GM19238 (cell line): Measurements from ENCODE around the gene LRRC10.

Experiments
- DNase-seq: peaks from one replicate; pipeline ENCODE4 v3.0.0; 2011; ENCODE audit warnings: low spot score; ENCODE audit not compliant: insufficient read length

The LRRC10 gene, protein sequence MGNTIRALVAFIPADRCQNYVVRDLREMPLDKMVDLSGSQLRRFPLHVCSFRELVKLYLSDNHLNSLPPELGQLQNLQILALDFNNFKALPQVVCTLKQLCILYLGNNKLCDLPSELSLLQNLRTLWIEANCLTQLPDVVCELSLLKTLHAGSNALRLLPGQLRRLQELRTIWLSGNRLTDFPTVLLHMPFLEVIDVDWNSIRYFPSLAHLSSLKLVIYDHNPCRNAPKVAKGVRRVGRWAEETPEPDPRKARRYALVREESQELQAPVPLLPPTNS

DNA sequence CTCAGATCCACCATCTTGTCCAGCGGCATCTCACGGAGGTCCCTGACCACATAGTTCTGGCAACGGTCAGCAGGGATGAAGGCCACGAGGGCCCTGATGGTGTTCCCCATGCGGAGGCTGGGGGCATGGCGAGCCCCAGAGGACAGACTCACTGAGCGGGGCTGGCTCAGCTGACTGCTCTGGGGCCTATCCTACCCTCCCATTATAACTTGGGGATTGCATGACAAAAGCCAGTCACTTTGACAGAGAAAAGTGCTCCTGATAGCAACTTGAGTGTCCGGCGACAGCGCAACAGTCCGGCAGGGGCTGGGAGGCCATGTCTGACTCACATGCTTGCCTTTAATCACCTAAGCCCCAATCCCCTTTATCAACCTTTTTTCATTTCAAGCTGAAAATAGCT is at the start of gene LRRC10:
Gene LRRC10, minus strand, starts transcription at position 179 of the 400 bp plus-strand sequence. Its CDS starts 69 bp downstream, at position 110.
- DNase-seq = no peak

- DNase-seq = no peak
These were observed 49.6 kb upstream of the LRRC10 start for GRCh38 chr12:69660164-69660863.

DNA sequence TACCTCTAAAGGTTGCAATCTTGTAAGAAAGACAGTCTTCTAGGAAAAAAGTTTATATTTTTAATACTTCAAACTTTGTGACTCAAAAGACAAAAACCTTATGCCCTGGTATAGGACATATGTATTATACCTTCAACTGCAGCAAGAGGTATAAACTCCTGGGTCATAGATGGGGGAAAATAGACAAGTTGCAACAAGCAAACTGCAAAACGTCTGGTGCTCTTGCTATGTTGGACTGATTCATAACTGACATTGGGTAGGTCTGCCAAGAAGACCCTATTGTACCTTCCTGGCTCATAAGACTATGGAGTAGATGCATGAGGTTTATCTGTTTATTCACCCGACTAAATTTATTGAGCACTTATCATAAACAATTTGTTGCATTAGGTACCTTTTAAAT is 47.5 kb upstream of the LRRC10 start:
- DNase-seq = no peak

DNA sequence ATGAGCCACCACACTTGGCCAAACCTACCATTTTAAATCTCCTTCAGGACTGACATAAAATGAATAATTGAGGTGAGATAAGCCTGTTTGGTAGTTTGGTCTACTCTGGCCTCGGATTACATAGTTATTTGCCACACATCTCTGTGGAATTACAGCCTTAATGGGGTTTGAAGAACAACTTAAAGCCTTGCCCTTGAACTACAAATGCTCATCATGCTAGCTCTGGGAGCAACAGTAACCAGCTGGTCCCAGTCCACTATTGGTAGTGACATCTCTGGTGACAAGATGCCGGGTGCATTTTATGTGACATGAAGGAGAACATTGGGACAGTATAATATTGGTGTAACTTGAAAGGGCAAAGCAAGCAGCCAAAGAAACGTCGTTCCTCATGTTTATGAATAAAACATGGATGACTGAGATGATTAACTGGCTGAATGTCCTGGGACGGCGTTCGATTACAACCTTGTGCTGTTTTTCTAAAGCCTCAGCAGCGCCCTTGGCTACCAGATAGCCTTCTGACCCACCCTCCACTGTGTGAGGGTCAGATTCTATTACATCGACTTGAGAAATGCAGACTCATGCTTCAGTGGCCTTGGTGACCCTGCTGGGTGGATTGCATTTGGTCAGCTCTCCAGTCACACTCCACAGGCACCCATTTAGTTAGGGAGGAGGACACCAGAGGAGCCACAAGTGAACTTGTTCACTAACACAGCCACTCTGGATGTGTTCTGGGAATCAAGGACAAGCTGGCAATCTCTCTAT is 46.9 kb upstream of the LRRC10 start:
- no peak for DNase-seq

DNA sequence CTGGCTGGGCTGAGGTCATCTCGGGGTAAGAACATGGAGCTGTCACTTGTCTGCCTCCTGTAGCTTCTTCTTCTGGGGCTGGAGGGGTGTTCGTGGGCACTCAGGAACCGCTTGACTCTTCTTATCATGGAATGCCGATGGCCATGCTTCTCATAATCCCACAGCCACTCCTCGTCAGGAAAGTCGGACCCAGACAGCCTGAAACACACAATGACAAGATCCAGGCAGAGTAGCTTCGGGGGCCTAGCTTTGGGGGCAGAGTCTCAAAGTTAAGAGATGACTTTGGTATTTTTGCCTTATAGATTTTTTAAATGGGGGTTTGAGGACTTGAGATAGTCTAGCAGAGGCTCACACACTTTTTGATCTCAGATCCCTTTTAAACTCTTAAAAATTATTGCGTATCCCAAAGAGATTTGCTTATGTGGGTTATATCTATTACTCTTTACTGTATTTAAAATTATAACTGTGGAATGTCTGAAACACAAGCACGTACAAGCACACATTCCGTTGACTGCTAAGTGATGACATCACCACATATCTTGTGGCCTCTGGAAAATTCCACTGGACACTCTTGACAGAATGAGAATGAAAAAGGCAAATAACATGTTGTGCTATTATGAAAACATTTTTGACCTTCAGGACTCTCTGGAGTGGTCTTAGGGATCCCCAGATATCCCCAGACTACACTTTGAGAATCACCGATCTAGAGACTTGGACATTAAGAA is 45.1 kb upstream of the LRRC10 start:
- no peak for DNase-seq

DNA sequence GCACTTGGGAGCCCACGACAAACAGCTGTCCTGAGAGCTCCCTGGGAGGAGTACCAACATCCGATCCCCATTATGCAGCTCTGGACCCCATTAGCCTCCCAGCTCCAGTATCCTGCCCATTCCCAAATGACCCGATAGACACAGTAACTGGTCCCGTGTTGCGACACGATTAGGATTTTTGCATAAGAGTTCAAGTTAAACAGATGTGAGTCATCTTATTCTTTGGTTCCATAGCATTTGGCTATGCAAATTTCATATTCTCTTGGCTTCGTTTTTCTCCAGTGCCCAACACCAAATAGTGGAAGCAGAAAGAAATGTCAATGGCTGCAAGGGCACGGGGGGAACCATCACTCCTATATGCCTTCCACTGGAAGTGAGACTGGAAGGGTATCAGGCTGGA is 43.0 kb upstream of the LRRC10 start:
- no peak for DNase-seq

GRCh38 chr12:69651922-69652321 is 41.2 kb upstream of the LRRC10 start:
- no peak for DNase-seq

GRCh38 chr12:69649529-69649928 is 38.8 kb upstream of the LRRC10 start:
- no peak for DNase-seq

DNA sequence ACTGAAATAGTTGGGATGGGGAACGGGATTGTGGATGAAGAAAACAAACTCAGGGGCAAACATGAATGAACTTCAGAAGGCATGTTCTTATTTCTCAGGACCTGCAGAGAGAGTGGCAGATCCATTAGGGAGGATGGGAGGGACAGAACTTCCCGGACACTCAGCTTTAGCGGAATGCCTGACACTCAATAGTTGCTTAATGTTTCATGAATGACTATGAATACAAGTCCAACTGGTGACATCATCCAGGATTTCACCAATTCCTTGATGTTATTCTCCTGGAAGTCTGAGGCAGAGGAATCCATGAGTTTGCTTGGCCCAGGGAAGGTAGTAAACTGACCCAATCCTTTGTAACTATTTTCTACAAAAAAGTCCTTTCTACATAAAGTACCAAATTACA is 37.8 kb upstream of the LRRC10 start:
- DNase-seq = no peak

GRCh38 chr12:69647178-69647577 is 36.5 kb upstream of the LRRC10 start:
- DNase-seq = no peak

DNA sequence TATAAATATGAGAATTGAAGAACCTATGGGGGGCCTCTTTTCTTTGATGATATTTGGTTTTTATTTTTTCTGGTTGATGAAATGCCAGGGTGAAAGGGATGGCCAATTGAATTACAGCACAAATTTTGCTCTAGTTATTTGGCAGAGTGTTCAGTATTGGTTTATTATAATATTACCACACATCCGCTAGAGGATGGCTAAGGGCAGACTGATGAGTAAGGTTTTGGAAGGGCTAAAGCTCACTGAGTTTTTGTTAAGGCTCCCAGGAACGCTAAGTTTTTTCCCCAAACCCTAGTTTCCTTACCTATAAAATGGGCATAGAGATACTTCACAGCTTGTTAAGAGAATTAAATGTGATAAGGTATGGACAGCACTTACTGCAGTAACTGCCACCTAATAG is 34.3 kb upstream of the LRRC10 start:
- DNase-seq = no peak

GRCh38 chr12:69644511-69644910 is 33.8 kb upstream of the LRRC10 start:
- DNase-seq = no peak

DNA sequence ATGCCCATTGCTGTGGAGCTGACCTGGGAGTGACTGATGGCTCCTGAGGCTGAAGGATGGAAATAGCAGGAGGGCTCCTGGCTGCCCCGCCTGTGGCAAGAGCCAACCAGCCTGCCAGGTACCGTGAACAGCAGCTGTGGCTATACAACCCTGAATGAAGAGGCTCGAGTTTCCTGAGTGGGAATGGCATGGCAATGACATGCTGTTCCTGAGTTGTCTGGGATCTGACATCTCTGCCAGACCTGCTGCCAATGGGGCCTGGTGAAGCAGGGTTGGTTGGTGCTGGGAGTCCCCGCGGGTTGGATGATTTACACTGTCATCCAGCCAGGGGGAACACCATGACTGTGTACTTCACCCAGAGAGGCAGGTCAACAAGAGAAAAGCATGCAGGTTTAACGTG is 31.8 kb upstream of the LRRC10 start:
- DNase-seq = no peak

- DNase-seq = no peak
These were observed 30.8 kb upstream of the LRRC10 start for GRCh38 chr12:69641546-69641945.

- DNase-seq = peak; percentile 55
These were observed 28.8 kb upstream of the LRRC10 start for GRCh38 chr12:69639400-69640016.

GRCh38 chr12:69633061-69633460 is 22.4 kb upstream of the LRRC10 start:
- no peak for DNase-seq

DNA sequence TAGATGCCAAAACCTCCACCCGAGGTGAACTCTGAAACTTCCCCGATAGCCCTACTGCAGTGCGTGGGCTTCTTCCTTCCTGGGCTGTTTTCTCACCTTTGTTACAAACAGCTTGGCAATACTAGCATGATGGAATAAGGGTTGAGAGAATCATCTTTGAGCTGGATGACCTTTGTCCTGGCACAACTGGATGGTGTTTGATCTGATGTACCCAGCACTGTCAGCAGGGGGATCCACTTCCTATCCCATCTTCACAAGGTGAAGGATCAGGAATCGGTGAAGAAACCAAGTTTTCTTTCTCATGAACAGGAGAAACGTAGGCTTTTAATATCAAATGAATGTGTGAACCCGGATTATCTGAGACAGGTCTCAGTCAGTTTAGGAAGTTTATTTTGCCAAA is 19.5 kb upstream of the LRRC10 start:
- no peak for DNase-seq

DNA sequence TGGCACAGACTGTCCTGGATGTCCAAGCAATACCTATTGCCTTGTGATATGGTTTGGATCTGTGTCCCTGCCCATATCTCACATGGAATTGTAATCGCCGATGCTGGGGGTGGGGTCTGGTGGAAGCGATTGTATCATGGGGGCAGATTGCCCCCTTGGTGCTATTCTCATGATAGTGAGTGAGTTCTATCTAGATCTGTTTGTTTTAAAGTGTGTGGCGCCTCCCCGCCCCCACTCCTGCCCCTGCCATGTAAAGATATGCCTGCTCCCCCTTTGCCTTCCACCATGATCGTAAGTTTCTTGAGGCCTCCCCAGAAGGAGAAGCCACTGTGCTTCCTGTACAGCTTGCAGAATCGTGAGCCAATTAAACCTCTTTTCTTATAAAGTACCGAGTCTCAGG is 16.8 kb upstream of the LRRC10 start:
- DNase-seq = no peak

- DNase-seq = no peak
These were observed 13.3 kb upstream of the LRRC10 start for GRCh38 chr12:69623970-69624369.

GRCh38 chr12:69621551-69621950 is 10.8 kb upstream of the LRRC10 start:
- DNase-seq = no peak

- no peak for DNase-seq
These were observed 10.2 kb upstream of the LRRC10 start for GRCh38 chr12:69620921-69621320.
